Keratinocyte (primary cell): Measurements from ENCODE around the gene F5. TPM values are rescaled to one million over a fixed set of nuclear protein-coding genes. Genes with fewer than 3 reads are reported as not detected.

ENCODE experiments used
- DNase-seq: peaks from one replicate; pipeline ENCODE4 v3.0.0-alpha.2; 2011; ENCODE audit warnings: low read depth, missing footprints, low spot score
- FAIRE-seq: peaks from 2 replicates; lab custom pipeline; 2011; peaks lifted over from hg19 to GRCh38; lab: Jason Lieb, UNC
- H2AFZ ChIP-seq: 2 replicates; pipeline ENCODE4 v1.6.0; 2012; ENCODE audit warnings: low read length, control low read depth, inconsistent platforms; ENCODE audit not compliant: control insufficient read depth
- H3K27ac ChIP-seq: 2 replicates; pipeline ENCODE4 v1.5.1; 2011; ENCODE audit warnings: low read length; ENCODE audit not compliant: control insufficient read depth, insufficient read depth
- H3K27me3 ChIP-seq: 3 replicates; pipeline ENCODE4 v1.6.0; 2011; ENCODE audit warnings: low read length; ENCODE audit not compliant: control insufficient read depth, insufficient read depth; ENCODE audit errors: extremely low read depth
- H3K36me3 ChIP-seq, 2 experiments: 2 replicates in 1 of 2; 3 replicates in 1 of 2; pipeline ENCODE4 v1.5.1; 2011; ENCODE audit warnings: low read length in 2 of 2, mild to moderate bottlenecking in 1 of 2; ENCODE audit not compliant: control insufficient read depth in 2 of 2, insufficient read depth in 2 of 2; ENCODE audit errors: extremely low read depth in 1 of 2
- H3K4me1 ChIP-seq: 3 replicates; pipeline ENCODE4 v1.5.1; 2011; ENCODE audit warnings: low read length; ENCODE audit not compliant: control insufficient read depth, insufficient read depth; ENCODE audit errors: extremely low read depth
- H3K4me2 ChIP-seq: 3 replicates; pipeline ENCODE4 v1.6.0; 2011; ENCODE audit warnings: low read depth, low read length; ENCODE audit not compliant: control insufficient read depth, insufficient read depth; ENCODE audit errors: extremely low read depth
- H3K4me3 ChIP-seq, 3 experiments: fragments of 200-600 bp in 1 of 3; sonication (generic) in 1 of 3; 2 replicates in 2 of 3; 3 replicates in 1 of 3; pipeline ENCODE4 v1.5.1; 2011 to 2016; ENCODE audit warnings: low read length in 3 of 3, mild to moderate bottlenecking in 3 of 3, control low read depth in 2 of 3, inconsistent platforms in 1 of 3, low read depth in 1 of 3, mixed read lengths in 1 of 3, mixed run types in 1 of 3, moderate library complexity in 1 of 3; ENCODE audit not compliant: control insufficient read depth in 2 of 3, insufficient read depth in 2 of 3; ENCODE audit errors: extremely low read depth in 1 of 3
- H3K79me2 ChIP-seq: 2 replicates; pipeline ENCODE4 v1.6.0; 2012; ENCODE audit warnings: low read length; ENCODE audit not compliant: control insufficient read depth, insufficient read depth
- H3K9ac ChIP-seq: 3 replicates; pipeline ENCODE4 v1.6.0; 2011; ENCODE audit warnings: low read length; ENCODE audit not compliant: control insufficient read depth, insufficient read depth; ENCODE audit errors: extremely low read depth
- H3K9me1 ChIP-seq: 3 replicates; pipeline ENCODE4 v1.6.0; 2011; ENCODE audit warnings: low read length; ENCODE audit not compliant: control insufficient read depth, insufficient read depth; ENCODE audit errors: extremely low read depth
- H3K9me3 ChIP-seq: 2 replicates; pipeline ENCODE4 v1.5.1; 2012; ENCODE audit warnings: low read depth, low read length; ENCODE audit not compliant: control insufficient read depth
- H4K20me1 ChIP-seq: 3 replicates; pipeline ENCODE4 v1.6.0; 2011; ENCODE audit warnings: low read length; ENCODE audit not compliant: control insufficient read depth, insufficient read depth; ENCODE audit errors: extremely low read depth
- CTCF ChIP-seq, 3 experiments: IDR thresholded peaks in 1 of 3; conservative IDR thresholded peaks in 1 of 3; optimal IDR thresholded peaks in 1 of 3; 2 replicates in 2 of 3; 3 replicates in 1 of 3; pipeline versions ENCODE3 to v1.5.1; 2011; ENCODE audit warnings: low read length in 3 of 3, mild to moderate bottlenecking in 3 of 3, moderate library complexity in 2 of 3, control low read depth in 1 of 3, inconsistent platforms in 1 of 3; ENCODE audit not compliant: insufficient read depth in 2 of 3; ENCODE audit errors: extremely low read depth in 1 of 3
- EZH2 ChIP-seq: IDR thresholded peaks from one replicate; pipeline ENCODE4 v1.6.1; 2012; ENCODE audit warnings: inconsistent platforms, mild to moderate bottlenecking, low read length, moderate library complexity
- dilution Hi-C: fragments of 300-500 bp; cut with MboI; formaldehyde crosslinking; loops from one replicate; pipeline ENCODE4 v1.7.0; 2020; ENCODE audit warnings: low sequenced_read_pairs; ENCODE audit not compliant: extremely low pct_ligation_motif_present
- polyA plus RNA-seq, 5 experiments: library from polyadenylated mRNA; depleted of rRNA in 3 of 5; stranded (reverse) in 3 of 5; stranded (forward) in 1 of 5; unstranded in 1 of 5; fragments of >200 nt; gene quantifications; 1 replicate in 1 of 5; 2 replicates in 3 of 5; 3 replicates in 1 of 5; pipeline versions ENCODE4 v1.2.1 to v1.2.3, GENCODE V29; 2011 to 2012; ENCODE audit warnings: missing spikeins in 2 of 5, low read depth in 1 of 5, low replicate concordance in 1 of 5

The F5 gene
- polyA plus RNA-seq, 1 donor (not counting 4 experiments of a cell fraction or from before 2014, with no cell fraction given) = 0.01 TPM

DNA sequence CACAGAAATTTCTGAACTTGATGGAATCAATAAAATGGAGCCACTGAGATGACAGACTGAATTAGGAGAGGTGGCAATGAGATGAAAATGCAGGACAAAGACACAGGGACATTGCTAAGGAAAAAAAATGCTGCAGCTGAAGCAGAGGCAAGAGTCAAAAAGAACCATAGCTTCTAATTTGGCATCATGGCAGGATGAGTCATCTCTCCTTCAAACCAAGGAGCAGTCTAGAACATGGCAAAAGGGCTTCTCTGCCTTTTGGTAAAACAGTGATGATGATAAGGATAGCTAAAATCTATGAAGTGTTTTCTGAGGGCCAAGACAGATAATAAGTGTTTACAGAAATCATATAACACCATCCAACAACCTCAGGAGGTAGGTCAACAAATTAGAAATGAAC lies 117.3 kb downstream of the F5 start:
- no peak overlapping the region for H3K4me3 ChIP-seq
- dilution Hi-C loops = no loop called here
- H3K79me2 ChIP-seq = no peaks in the 10 kb centered on the region
- no peaks in the 10 kb centered on the region for H4K20me1 ChIP-seq
- no peak overlapping the region for H2AFZ ChIP-seq
- FAIRE-seq (no peak), DNase-seq (no peak)
- H3K9me3 ChIP-seq = no peaks in the 10 kb centered on the region
- H3K36me3 ChIP-seq = peaks cover 0 to 2% of the 10 kb centered on the region in 2 experiments
- no peaks in the 10 kb centered on the region for H3K27me3 ChIP-seq
- H3K4me2 ChIP-seq = no peak overlapping the region
- H3K4me1 ChIP-seq = no peaks in the 10 kb centered on the region
- H3K9ac ChIP-seq = no peak overlapping the region
- no peak overlapping the region for H3K27ac ChIP-seq
- no peaks in the 10 kb centered on the region for H3K9me1 ChIP-seq
- TF ChIP-seq EZH2 = no peak
- no peak for TF ChIP-seq CTCF (optimal IDR thresholded peaks at IDR 0.05 in 1 of 3, IDR thresholded peaks at IDR 0.05 in 1 of 3, conservative IDR thresholded peaks at IDR 0.05 in 1 of 3; ENCODE audit: extremely low read depth in 1 of 3, insufficient read depth in 2 of 3, low read length in 3 of 3)

DNA sequence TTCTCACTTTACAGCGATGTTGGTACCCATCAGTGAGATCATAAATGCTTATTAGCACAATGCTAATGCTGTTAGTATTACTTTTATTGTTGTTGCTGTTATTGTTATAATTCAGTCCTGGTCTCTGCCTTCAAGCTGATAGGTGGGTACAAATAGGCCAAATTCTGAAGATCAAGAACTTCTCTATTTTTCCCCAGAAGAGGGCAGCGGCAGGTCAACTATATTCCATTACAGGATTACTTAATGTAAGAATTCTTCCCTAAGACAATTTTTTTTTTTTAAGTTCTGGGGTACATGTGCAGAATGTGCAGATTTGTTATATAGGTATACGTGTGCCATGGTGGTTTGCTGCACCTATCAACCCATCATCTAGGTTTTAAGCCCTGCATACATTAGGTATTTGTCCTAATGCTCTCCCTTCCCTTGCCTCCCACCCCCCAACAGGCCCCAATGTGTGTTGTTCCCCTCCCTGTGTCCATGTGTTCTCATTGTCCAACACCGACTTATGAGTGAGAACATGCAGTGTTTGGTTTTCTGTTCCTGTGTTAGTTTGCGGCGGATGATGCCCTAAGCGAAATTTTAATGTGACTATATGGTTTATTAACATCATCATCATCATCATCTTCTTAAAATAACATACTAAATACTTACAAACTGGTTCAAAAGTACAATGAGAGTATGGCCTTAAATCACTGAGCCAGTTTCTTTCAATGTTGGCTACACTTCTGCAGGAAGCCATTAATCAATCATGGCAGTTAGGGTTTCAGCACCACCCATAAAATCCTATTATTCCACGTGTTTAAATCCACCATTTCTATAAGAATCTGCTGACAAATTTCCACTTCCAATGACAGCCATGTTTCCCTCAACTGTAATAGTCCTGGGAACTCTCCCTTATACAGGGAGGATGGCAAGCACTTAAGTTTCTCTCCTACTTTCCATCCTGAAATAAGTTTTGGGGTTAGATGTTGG lies 119.7 kb downstream of the F5 start:
- dilution Hi-C loops = no loop called here
- Histone ChIP-seq H3K4me3 (no peak overlapping the region), H2AFZ (no peak overlapping the region), H3K9me1 (no peaks in the 10 kb centered on the region), H4K20me1 (no peaks in the 10 kb centered on the region), H3K9me3 (no peaks in the 10 kb centered on the region), H3K79me2 (no peaks in the 10 kb centered on the region), H3K36me3 (peaks cover 0 to 2% of the 10 kb centered on the region in 2 experiments), H3K27ac (no peak overlapping the region), H3K4me1 (no peaks in the 10 kb centered on the region), H3K4me2 (no peak overlapping the region), H3K27me3 (no peaks in the 10 kb centered on the region), H3K9ac (no peak overlapping the region)
- DNase-seq (no peak), FAIRE-seq (no peak)
- TF ChIP-seq CTCF (optimal IDR thresholded peaks at IDR 0.05 in 1 of 3, IDR thresholded peaks at IDR 0.05 in 1 of 3, conservative IDR thresholded peaks at IDR 0.05 in 1 of 3; ENCODE audit: extremely low read depth in 1 of 3, insufficient read depth in 2 of 3, low read length in 3 of 3) = no peak
- no peak for TF ChIP-seq EZH2
